ENCODE results near the gene POLE2. TPM values are rescaled to one million over a fixed set of nuclear protein-coding genes. Genes with fewer than 3 reads are reported as not detected.

Gene POLE2
- total RNA-seq, 1 donor from 2014 or later, result 10.2 TPM

GRCh38 chr14:49642163-49642562, 45.9 kb downstream of the POLE2 start:
- Histone ChIP-seq H3K4me3 (ENCODE audit: low read depth, low read length) (no peak overlapping the region), H3K27me3 (ENCODE audit: control insufficient read depth, insufficient read depth, low read length) (no peaks in the 10 kb centered on the region), H3K36me3 (ENCODE audit: control insufficient read depth, insufficient read depth, low read length) (no peaks in the 10 kb centered on the region)
- no peak for TF ChIP-seq CTCF (IDR thresholded peaks at IDR 0.05; ENCODE audit: insufficient read depth, low read length, poor library complexity, severe bottlenecking)
- DNase-seq (ENCODE audit: low read depth), result no peak

GRCh38 chr14:49641697-49642129, 46.3 kb downstream of the POLE2 start:
- no peak overlapping the region for H3K4me3 ChIP-seq (ENCODE audit: low read depth, low read length)
- no peak for DNase-seq (ENCODE audit: low read depth)
- no peaks in the 10 kb centered on the region for H3K27me3 ChIP-seq (ENCODE audit: control insufficient read depth, insufficient read depth, low read length)
- TF ChIP-seq CTCF (IDR thresholded peaks at IDR 0.05; ENCODE audit: insufficient read depth, low read length, poor library complexity, severe bottlenecking), result no peak
- no peaks in the 10 kb centered on the region for H3K36me3 ChIP-seq (ENCODE audit: control insufficient read depth, insufficient read depth, low read length)

GRCh38 chr14:49640540-49641417, 47.2 kb downstream of the POLE2 start:
- Histone ChIP-seq H3K4me3 (ENCODE audit: low read depth, low read length) (no peak overlapping the region), H3K36me3 (ENCODE audit: control insufficient read depth, insufficient read depth, low read length) (no peaks in the 10 kb centered on the region), H3K27me3 (ENCODE audit: control insufficient read depth, insufficient read depth, low read length) (no peaks in the 10 kb centered on the region)
- no peak for DNase-seq (ENCODE audit: low read depth)
- no peak for TF ChIP-seq CTCF (IDR thresholded peaks at IDR 0.05; ENCODE audit: insufficient read depth, low read length, poor library complexity, severe bottlenecking)

GRCh38 chr14:49637534-49638078, 50.4 kb downstream of the POLE2 start:
- no peak for TF ChIP-seq CTCF (IDR thresholded peaks at IDR 0.05; ENCODE audit: insufficient read depth, low read length, poor library complexity, severe bottlenecking)
- H3K4me3 ChIP-seq (ENCODE audit: low read depth, low read length), result no peak overlapping the region
- no peaks in the 10 kb centered on the region for H3K36me3 ChIP-seq (ENCODE audit: control insufficient read depth, insufficient read depth, low read length)
- DNase-seq (ENCODE audit: low read depth), result no peak
- H3K27me3 ChIP-seq (ENCODE audit: control insufficient read depth, insufficient read depth, low read length), result no peaks in the 10 kb centered on the region

- no peaks in the 10 kb centered on the region for H3K27me3 ChIP-seq (ENCODE audit: control insufficient read depth, insufficient read depth, low read length)
- DNase-seq (ENCODE audit: low read depth), result no peak
- no peaks in the 10 kb centered on the region for H3K36me3 ChIP-seq (ENCODE audit: control insufficient read depth, insufficient read depth, low read length)
- H3K4me3 ChIP-seq (ENCODE audit: low read depth, low read length), result no peak overlapping the region
- no peak for TF ChIP-seq CTCF (IDR thresholded peaks at IDR 0.05; ENCODE audit: insufficient read depth, low read length, poor library complexity, severe bottlenecking)
Measured at GRCh38 chr14:49636866-49637265, 51.1 kb downstream of the POLE2 start.

Measured in kidney epithelial cell (primary cell).